ENCODE results near the gene CD40. TPM values are rescaled to one million over a fixed set of nuclear protein-coding genes. Genes with fewer than 3 reads are reported as not detected.

CD40 gene
- polyA plus RNA-seq (2012; ENCODE audit: low read depth, missing spikeins), result 130 TPM

DNA sequence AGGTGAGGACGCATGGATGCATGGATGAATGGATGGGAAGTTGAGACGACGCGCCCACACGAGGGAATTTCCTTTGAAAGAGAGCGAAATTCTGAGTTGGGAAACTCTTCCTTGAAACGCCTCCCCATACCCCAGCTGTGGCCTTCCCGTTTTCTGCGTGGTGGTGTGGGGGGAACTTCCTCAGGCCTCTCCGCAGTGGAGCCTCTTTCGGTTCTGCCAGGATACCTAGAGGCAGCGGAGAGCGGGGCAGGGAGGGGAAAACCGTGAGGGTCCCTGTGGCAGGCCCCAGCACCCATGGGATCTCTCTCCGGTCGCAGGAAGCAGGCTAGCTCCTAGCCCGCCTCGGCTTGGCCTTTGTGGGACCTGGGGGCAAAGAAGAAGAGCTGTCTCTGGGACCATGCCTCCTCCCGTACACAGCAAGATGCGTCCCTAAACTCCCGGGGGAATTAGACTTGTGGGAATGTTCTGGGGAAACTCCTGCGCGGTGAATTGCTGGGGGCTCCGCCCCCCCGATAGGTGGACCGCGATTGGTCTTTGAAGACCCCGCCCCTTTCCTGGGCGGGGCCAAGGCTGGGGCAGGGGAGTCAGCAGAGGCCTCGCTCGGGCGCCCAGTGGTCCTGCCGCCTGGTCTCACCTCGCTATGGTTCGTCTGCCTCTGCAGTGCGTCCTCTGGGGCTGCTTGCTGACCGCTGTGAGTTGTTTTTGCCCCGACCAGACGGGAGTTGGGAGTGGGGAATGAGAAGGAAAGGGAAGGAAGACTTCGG is at the start of gene CD40:
Gene CD40, plus strand, starts transcription at position 611 of the 764 bp plus-strand sequence. Its CDS starts 30 bp downstream, at position 641.
- DNase-seq (ENCODE audit: insufficient read length, low spot score) (peak; percentile 86), FAIRE-seq (peak; percentile 89)
- peak; percentile 93 for TF ChIP-seq TAF1 (IDR thresholded peaks at IDR 0.05; ENCODE audit: low read depth, low read length)
- TF ChIP-seq PAX5 (IDR thresholded peaks at IDR 0.05; ENCODE audit: insufficient read depth, low read length, severe bottlenecking), result no peak
- peak; percentile 96 for TF ChIP-seq POLR2A (IDR thresholded peaks at IDR 0.05; ENCODE audit: low read depth, low read length)
- peak; percentile 97 for TF ChIP-seq POLR2AphosphoS5 (IDR thresholded peaks at IDR 0.05; ENCODE audit: low read depth, low read length)
- peak; percentile 83; the same call in 1 of the 2 replicates for TF ChIP-seq POU2F2 (IDR thresholded peaks at IDR 0.05; ENCODE audit: low read depth, low read length)
- TF ChIP-seq SPI1 (IDR thresholded peaks at IDR 0.05; ENCODE audit: low read depth, low read length), result peak; percentile 42; the same call in 1 of the 2 replicates

DNA sequence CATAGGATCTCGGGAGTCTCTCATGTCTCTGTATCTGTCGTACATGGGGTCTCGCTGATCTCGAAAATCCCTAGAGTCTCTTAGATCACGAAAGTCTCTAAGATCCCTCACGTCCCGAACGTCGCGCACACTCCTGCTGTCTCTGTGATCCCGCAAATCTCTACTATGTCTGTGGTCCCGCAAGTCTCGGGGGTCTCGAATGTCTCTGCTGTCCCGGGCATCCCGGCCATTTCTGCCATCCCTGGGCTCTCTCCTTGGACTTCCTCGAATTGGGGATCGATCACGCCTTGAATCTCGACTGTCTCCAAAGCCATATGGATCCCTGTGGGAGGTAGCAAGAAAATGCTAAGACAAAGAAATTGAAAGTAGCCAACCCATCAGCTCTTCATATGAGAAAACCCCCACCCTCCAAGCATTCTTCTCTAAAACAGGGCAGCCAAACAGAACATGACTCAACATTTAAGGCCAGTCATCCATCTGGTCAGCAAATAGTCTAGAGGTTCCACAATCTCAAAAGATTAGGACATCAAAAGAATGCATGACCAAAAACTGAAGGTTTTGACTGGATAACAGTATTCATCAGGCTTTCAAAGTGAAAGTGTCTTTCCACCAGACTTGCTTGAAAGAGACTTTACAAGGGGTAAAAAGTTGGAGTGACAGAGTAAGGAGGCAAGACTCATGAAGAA is 47.8 kb upstream of the CD40 start:
- DNase-seq (ENCODE audit: insufficient read length, low spot score) (no peak), FAIRE-seq (no peak)
- no peak for TF ChIP-seq POLR2A (IDR thresholded peaks at IDR 0.05; ENCODE audit: low read depth, low read length)
- TF ChIP-seq PAX5 (IDR thresholded peaks at IDR 0.05; ENCODE audit: insufficient read depth, low read length, severe bottlenecking), result no peak

- DNase-seq (ENCODE audit: insufficient read length, low spot score) (no peak), FAIRE-seq (no peak)
- TF ChIP-seq POLR2A (IDR thresholded peaks at IDR 0.05; ENCODE audit: low read depth, low read length) (no peak), SPI1 (IDR thresholded peaks at IDR 0.05; ENCODE audit: low read depth, low read length) (no peak), POLR2AphosphoS5 (IDR thresholded peaks at IDR 0.05; ENCODE audit: low read depth, low read length) (0 out of 2 replicates have a peak, but pooled peaks have one; percentile 30), POU2F2 (IDR thresholded peaks at IDR 0.05; ENCODE audit: low read depth, low read length) (no peak), TAF1 (IDR thresholded peaks at IDR 0.05; ENCODE audit: low read depth, low read length) (no peak)
Measured at GRCh38 chr20:46071573-46071972, 46.5 kb upstream of the CD40 start.

GRCh38 chr20:46073024-46073423 is 45.1 kb upstream of the CD40 start:
- FAIRE-seq, result no peak
- DNase-seq (ENCODE audit: insufficient read length, low spot score), result no peak

DNA sequence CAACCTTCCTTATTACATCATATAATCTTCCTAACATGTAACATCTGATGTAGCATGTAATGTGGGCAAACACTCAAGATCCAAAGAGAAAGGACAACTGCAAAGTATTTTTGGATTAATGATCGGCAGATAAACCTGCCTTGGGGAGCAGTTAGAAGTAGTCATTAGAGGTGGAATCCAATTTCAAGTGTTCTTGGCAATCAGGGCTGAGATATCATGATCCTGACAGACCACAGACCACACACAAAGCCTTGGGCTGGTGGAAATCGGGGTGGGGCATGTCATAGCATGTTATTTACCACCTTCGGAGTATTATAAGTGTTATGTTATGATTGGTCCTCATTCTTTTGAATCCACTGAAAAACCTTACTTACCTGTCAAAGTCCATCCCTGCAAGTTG is 44.7 kb upstream of the CD40 start:
- FAIRE-seq, result no peak
- DNase-seq (ENCODE audit: insufficient read length, low spot score), result no peak
- TF ChIP-seq POLR2AphosphoS5 (IDR thresholded peaks at IDR 0.05; ENCODE audit: low read depth, low read length), result peak; percentile 32; the same call in 1 of the 2 replicates
- TF ChIP-seq POLR2A (IDR thresholded peaks at IDR 0.05; ENCODE audit: low read depth, low read length), result no peak
- TF ChIP-seq PAX5 (IDR thresholded peaks at IDR 0.05; ENCODE audit: insufficient read depth, low read length, severe bottlenecking), result no peak
- no peak for TF ChIP-seq POU2F2 (IDR thresholded peaks at IDR 0.05; ENCODE audit: low read depth, low read length)

More at GRCh38 chr20:46073024-46073423, 45.1 kb upstream of the CD40 start:
- TF ChIP-seq POU2F2 (IDR thresholded peaks at IDR 0.05; ENCODE audit: low read depth, low read length), result no peak
- TF ChIP-seq POLR2A (IDR thresholded peaks at IDR 0.05; ENCODE audit: low read depth, low read length), result no peak
- no peak for TF ChIP-seq SPI1 (IDR thresholded peaks at IDR 0.05; ENCODE audit: low read depth, low read length)
- no peak for TF ChIP-seq PAX5 (IDR thresholded peaks at IDR 0.05; ENCODE audit: insufficient read depth, low read length, severe bottlenecking)
- TF ChIP-seq TAF1 (IDR thresholded peaks at IDR 0.05; ENCODE audit: low read depth, low read length), result no peak

DNA sequence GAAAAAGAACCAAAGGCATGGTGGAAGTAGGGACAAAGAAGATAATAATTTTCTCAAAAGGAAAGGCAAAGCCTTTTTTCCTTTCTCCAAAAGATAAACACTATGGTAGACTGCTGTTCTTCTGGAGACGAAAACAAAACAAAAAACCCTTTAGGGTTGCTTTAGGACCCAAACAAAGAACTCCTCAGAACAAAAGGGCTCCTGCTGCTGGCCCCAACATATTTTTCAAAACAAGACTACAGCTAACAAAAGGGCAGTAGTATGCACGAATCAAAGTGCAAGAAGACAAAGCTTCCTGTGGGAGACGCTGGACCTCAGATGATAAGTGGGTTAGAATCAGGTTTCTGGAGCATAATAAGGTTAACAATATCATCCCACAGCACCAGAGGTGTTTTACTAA is 44.1 kb upstream of the CD40 start:
- no peak for FAIRE-seq
- no peak for TF ChIP-seq TAF1 (IDR thresholded peaks at IDR 0.05; ENCODE audit: low read depth, low read length)
- TF ChIP-seq PAX5 (IDR thresholded peaks at IDR 0.05; ENCODE audit: insufficient read depth, low read length, severe bottlenecking), result no peak
- no peak for TF ChIP-seq POU2F2 (IDR thresholded peaks at IDR 0.05; ENCODE audit: low read depth, low read length)
- no peak for TF ChIP-seq POLR2AphosphoS5 (IDR thresholded peaks at IDR 0.05; ENCODE audit: low read depth, low read length)
- no peak for TF ChIP-seq SPI1 (IDR thresholded peaks at IDR 0.05; ENCODE audit: low read depth, low read length)
- no peak for TF ChIP-seq POLR2A (IDR thresholded peaks at IDR 0.05; ENCODE audit: low read depth, low read length)
- no peak for DNase-seq (ENCODE audit: insufficient read length, low spot score)

- DNase-seq (ENCODE audit: insufficient read length, low spot score) (no peak), FAIRE-seq (no peak)
- TF ChIP-seq POU2F2 (IDR thresholded peaks at IDR 0.05; ENCODE audit: low read depth, low read length) (no peak), POLR2A (IDR thresholded peaks at IDR 0.05; ENCODE audit: low read depth, low read length) (no peak), TAF1 (IDR thresholded peaks at IDR 0.05; ENCODE audit: low read depth, low read length) (no peak), POLR2AphosphoS5 (IDR thresholded peaks at IDR 0.05; ENCODE audit: low read depth, low read length) (no peak), PAX5 (IDR thresholded peaks at IDR 0.05; ENCODE audit: insufficient read depth, low read length, severe bottlenecking) (no peak), SPI1 (IDR thresholded peaks at IDR 0.05; ENCODE audit: low read depth, low read length) (no peak)
Measured at GRCh38 chr20:46076806-46077205, 41.3 kb upstream of the CD40 start.

DNA sequence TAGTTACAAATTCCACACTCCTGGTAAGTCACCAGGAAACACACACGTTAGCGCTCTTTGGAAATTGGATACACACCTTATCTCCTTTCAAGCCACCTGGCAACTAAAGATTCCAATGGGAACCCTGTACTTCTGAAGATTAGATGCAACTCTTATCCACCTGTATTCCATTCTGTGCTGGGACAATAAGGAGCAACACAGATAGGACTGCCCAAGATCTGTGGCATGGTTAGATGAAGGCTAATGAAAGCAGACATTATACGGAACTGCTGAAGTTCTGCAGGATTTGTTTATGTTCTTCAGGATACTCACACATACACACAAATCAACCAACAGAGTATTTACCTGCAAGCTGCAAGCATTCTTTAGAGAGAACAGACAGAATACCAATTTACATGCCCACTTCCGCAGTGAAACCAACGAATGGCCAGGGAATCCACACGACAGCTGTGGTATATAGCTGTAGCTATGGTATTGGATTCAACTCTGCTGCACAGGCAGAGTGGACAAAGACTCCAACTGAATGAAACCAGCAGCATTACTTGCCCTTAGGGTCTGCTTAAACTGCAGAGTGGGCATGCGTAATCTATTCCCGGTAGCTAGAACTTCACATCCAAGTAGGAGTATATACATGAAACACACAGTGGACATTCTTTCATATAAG is 40.3 kb upstream of the CD40 start:
- no peak for FAIRE-seq
- DNase-seq (ENCODE audit: insufficient read length, low spot score), result no peak
- TF ChIP-seq POLR2A (IDR thresholded peaks at IDR 0.05; ENCODE audit: low read depth, low read length), result no peak; the same call in 1 of the 2 replicates
- TF ChIP-seq POU2F2 (IDR thresholded peaks at IDR 0.05; ENCODE audit: low read depth, low read length), result no peak
- no peak for TF ChIP-seq PAX5 (IDR thresholded peaks at IDR 0.05; ENCODE audit: insufficient read depth, low read length, severe bottlenecking)
- no peak for TF ChIP-seq SPI1 (IDR thresholded peaks at IDR 0.05; ENCODE audit: low read depth, low read length)
- no peak for TF ChIP-seq TAF1 (IDR thresholded peaks at IDR 0.05; ENCODE audit: low read depth, low read length)
- no peak for TF ChIP-seq POLR2AphosphoS5 (IDR thresholded peaks at IDR 0.05; ENCODE audit: low read depth, low read length)

DNA sequence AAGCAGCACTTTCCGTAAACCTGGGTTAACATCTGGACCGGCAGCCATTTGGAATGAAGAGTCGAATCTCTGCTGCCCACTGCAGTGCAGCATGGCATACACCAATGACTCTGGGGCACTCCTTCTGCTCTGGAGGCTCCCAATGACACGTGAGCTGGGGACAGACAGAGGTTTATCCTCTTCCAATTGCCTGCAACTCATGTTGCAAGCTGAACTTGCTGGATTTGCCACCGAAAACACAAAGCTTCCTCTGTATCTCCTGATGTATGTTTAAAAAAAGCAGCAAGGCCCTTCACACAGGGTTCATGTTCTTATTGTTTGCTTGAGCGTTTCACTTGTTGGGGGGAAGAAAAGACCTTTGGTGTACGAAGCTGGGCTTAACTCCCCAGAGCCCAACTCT is 39.2 kb upstream of the CD40 start:
- FAIRE-seq (no peak), DNase-seq (ENCODE audit: insufficient read length, low spot score) (no peak)
- TF ChIP-seq POLR2AphosphoS5 (IDR thresholded peaks at IDR 0.05; ENCODE audit: low read depth, low read length) (no peak), POLR2A (IDR thresholded peaks at IDR 0.05; ENCODE audit: low read depth, low read length) (no peak), PAX5 (IDR thresholded peaks at IDR 0.05; ENCODE audit: insufficient read depth, low read length, severe bottlenecking) (no peak), TAF1 (IDR thresholded peaks at IDR 0.05; ENCODE audit: low read depth, low read length) (no peak), SPI1 (IDR thresholded peaks at IDR 0.05; ENCODE audit: low read depth, low read length) (no peak), POU2F2 (IDR thresholded peaks at IDR 0.05; ENCODE audit: low read depth, low read length) (no peak)

Data from GM12891 (cell line).